ENCODE measurements around the gene MYL11.
A peak's percentile ranks its signal among the peaks of the same experiment; 100 is the strongest.

The MYL11 gene

DNA sequence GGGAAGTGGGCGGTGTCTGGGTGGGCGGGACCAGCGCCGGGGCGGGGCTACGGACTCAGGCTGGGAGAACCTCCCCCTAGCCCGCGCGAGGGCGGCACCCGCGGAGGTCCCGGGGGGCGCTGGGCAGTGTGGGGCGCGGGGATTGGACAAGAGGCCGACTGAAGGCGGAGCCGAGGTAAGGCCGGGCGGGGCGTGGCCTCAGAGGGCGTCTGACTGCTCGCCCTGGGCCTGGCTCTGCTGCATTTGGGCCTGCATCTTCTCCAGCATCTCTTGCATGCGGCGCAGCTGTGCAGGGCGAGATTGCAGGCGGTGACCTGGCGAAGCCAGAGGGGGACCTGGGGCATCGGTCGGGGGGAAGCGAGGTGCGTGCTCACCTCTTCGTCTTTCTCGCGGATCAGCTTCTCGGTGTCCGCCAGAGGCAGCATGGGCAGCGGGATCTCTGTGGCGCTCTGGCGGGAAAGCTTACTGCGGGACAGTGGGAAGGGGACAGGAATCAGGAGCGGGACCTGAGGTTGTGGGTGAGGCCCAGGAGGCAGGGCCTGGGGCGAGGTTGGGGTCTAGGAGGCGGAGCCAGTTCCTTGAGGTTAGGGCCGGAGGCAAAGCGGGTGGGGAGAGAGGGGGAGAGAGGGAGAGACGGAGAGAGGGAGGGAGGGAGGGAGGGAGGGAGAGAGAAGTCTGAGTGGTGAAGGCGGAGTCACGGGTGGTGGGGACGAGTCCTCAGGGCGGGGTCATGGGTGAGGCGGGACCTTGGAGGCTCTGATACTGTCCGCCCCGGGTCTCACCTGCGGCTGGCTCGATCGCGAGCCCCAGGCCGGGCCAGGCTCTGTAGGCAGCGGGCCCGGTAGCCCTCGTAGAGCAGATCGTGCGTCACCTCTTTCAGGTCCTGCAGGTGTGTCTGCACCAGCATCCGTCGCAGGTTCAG, 3.9 kb downstream of the MYL11 start (continued):
- TF ChIP-seq, protein P1, sequence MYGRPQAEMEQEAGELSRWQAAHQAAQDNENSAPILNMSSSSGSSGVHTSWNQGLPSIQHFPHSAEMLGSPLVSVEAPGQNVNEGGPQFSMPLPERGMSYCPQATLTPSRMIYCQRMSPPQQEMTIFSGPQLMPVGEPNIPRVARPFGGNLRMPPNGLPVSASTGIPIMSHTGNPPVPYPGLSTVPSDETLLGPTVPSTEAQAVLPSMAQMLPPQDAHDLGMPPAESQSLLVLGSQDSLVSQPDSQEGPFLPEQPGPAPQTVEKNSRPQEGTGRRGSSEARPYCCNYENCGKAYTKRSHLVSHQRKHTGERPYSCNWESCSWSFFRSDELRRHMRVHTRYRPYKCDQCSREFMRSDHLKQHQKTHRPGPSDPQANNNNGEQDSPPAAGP (tag by site-specific recombination; IDR thresholded peaks at IDR 0.05), result peak; percentile 93
- TF ChIP-seq ZNF677 (tag by site-specific recombination; IDR thresholded peaks at IDR 0.05) (no peak), ZNF776 (tag by site-specific recombination; IDR thresholded peaks at IDR 0.05; ENCODE audit: borderline replicate concordance) (no peak), ZNF560 (tag by site-specific recombination; IDR thresholded peaks at IDR 0.05; ENCODE audit: borderline replicate concordance) (no peak), EGR2 (tag by site-specific recombination; IDR thresholded peaks at IDR 0.05; ENCODE audit: low read depth) (peak; percentile 2; the same call in 1 of the 2 replicates), ZNF629 (tag by site-specific recombination; IDR thresholded peaks at IDR 0.05) (no peak), ZNF10 (tag by site-specific recombination; IDR thresholded peaks at IDR 0.05) (no peak; the same call in 1 of the 2 replicates), ZNF501 (tag by site-specific recombination; IDR thresholded peaks at IDR 0.05) (peak; percentile 89), SP3 (tag by site-specific recombination; IDR thresholded peaks at IDR 0.05) (peak; percentile 94), ZNF394 (tag by site-specific recombination; IDR thresholded peaks at IDR 0.05; ENCODE audit: borderline replicate concordance) (peak; percentile 48; the same call in 1 of the 2 replicates), ZNF311 (tag by site-specific recombination; IDR thresholded peaks at IDR 0.05; ENCODE audit: borderline replicate concordance) (no peak), ZNF366 (tag by site-specific recombination; conservative IDR thresholded peaks at IDR 0.05) (peak; percentile 88), ZNF19 (tag by site-specific recombination; IDR thresholded peaks at IDR 0.05; ENCODE audit: low read depth) (no peak), ZNF600 (tag by site-specific recombination; IDR thresholded peaks at IDR 0.05) (peak; percentile 65; the same call in 1 of the 2 replicates), FEZF1 (tag by site-specific recombination; IDR thresholded peaks at IDR 0.05) (no peak), ZNF155 (tag by site-specific recombination; IDR thresholded peaks at IDR 0.05) (no peak), ZSCAN16 (tag by site-specific recombination; IDR thresholded peaks at IDR 0.05) (no peak), BCL11B (tag by site-specific recombination; IDR thresholded peaks at IDR 0.05; ENCODE audit: low read depth) (no peak)
- TF ChIP-seq, protein P2, sequence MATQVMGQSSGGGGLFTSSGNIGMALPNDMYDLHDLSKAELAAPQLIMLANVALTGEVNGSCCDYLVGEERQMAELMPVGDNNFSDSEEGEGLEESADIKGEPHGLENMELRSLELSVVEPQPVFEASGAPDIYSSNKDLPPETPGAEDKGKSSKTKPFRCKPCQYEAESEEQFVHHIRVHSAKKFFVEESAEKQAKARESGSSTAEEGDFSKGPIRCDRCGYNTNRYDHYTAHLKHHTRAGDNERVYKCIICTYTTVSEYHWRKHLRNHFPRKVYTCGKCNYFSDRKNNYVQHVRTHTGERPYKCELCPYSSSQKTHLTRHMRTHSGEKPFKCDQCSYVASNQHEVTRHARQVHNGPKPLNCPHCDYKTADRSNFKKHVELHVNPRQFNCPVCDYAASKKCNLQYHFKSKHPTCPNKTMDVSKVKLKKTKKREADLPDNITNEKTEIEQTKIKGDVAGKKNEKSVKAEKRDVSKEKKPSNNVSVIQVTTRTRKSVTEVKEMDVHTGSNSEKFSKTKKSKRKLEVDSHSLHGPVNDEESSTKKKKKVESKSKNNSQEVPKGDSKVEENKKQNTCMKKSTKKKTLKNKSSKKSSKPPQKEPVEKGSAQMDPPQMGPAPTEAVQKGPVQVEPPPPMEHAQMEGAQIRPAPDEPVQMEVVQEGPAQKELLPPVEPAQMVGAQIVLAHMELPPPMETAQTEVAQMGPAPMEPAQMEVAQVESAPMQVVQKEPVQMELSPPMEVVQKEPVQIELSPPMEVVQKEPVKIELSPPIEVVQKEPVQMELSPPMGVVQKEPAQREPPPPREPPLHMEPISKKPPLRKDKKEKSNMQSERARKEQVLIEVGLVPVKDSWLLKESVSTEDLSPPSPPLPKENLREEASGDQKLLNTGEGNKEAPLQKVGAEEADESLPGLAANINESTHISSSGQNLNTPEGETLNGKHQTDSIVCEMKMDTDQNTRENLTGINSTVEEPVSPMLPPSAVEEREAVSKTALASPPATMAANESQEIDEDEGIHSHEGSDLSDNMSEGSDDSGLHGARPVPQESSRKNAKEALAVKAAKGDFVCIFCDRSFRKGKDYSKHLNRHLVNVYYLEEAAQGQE (tag by site-specific recombination; IDR thresholded peaks at IDR 0.05), result no peak; the same call in 1 of the 2 replicates
- TF ChIP-seq, protein P3, sequence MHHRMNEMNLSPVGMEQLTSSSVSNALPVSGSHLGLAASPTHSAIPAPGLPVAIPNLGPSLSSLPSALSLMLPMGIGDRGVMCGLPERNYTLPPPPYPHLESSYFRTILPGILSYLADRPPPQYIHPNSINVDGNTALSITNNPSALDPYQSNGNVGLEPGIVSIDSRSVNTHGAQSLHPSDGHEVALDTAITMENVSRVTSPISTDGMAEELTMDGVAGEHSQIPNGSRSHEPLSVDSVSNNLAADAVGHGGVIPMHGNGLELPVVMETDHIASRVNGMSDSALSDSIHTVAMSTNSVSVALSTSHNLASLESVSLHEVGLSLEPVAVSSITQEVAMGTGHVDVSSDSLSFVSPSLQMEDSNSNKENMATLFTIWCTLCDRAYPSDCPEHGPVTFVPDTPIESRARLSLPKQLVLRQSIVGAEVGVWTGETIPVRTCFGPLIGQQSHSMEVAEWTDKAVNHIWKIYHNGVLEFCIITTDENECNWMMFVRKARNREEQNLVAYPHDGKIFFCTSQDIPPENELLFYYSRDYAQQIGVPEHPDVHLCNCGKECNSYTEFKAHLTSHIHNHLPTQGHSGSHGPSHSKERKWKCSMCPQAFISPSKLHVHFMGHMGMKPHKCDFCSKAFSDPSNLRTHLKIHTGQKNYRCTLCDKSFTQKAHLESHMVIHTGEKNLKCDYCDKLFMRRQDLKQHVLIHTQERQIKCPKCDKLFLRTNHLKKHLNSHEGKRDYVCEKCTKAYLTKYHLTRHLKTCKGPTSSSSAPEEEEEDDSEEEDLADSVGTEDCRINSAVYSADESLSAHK (tag by site-specific recombination; IDR thresholded peaks at IDR 0.05), result peak; percentile 29; the same call in 1 of the 2 replicates
- TF ChIP-seq, protein P4, sequence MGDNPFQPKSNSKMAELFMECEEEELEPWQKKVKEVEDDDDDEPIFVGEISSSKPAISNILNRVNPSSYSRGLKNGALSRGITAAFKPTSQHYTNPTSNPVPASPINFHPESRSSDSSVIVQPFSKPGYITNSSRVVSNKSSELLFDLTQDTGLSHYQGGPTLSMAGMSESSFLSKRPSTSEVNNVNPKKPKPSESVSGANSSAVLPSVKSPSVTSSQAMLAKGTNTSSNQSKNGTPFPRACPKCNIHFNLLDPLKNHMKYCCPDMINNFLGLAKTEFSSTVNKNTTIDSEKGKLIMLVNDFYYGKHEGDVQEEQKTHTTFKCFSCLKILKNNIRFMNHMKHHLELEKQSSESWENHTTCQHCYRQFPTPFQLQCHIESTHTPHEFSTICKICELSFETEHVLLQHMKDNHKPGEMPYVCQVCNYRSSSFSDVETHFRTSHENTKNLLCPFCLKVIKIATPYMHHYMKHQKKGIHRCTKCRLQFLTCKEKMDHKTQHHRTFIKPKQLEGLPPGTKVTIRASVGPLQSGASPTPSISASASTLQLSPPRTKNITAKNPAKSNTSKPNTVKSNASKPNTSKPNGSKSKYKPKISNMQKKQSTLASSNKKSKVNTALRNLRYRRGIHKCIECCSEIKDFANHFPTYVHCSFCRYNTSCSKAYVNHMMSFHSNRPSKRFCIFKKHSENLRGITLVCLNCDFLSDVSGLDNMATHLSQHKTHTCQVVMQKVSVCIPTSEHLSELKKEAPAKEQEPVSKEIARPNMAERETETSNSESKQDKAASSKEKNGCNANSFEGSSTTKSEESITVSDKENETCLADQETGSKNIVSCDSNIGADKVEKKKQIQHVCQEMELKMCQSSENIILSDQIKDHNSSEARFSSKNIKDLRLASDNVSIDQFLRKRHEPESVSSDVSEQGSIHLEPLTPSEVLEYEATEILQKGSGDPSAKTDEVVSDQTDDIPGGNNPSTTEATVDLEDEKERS (tag by site-specific recombination; IDR thresholded peaks at IDR 0.05), result no peak
- TF ChIP-seq, protein P5, sequence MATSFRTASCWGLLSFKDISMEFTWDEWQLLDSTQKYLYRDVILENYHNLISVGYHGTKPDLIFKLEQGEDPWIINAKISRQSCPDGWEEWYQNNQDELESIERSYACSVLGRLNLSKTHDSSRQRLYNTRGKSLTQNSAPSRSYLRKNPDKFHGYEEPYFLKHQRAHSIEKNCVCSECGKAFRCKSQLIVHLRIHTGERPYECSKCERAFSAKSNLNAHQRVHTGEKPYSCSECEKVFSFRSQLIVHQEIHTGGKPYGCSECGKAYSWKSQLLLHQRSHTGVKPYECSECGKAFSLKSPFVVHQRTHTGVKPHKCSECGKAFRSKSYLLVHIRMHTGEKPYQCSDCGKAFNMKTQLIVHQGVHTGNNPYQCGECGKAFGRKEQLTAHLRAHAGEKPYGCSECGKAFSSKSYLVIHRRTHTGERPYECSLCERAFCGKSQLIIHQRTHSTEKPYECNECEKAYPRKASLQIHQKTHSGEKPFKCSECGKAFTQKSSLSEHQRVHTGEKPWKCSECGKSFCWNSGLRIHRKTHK (tag by site-specific recombination; IDR thresholded peaks at IDR 0.05), result no peak
- TF ChIP-seq, protein P6, sequence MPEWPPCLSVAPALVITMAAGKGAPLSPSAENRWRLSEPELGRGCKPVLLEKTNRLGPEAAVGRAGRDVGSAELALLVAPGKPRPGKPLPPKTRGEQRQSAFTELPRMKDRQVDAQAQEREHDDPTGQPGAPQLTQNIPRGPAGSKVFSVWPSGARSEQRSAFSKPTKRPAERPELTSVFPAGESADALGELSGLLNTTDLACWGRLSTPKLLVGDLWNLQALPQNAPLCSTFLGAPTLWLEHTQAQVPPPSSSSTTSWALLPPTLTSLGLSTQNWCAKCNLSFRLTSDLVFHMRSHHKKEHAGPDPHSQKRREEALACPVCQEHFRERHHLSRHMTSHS (tag by site-specific recombination; IDR thresholded peaks at IDR 0.05), result no peak
- TF ChIP-seq, protein P7, sequence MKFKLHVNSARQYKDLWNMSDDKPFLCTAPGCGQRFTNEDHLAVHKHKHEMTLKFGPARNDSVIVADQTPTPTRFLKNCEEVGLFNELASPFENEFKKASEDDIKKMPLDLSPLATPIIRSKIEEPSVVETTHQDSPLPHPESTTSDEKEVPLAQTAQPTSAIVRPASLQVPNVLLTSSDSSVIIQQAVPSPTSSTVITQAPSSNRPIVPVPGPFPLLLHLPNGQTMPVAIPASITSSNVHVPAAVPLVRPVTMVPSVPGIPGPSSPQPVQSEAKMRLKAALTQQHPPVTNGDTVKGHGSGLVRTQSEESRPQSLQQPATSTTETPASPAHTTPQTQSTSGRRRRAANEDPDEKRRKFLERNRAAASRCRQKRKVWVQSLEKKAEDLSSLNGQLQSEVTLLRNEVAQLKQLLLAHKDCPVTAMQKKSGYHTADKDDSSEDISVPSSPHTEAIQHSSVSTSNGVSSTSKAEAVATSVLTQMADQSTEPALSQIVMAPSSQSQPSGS (tag by site-specific recombination; IDR thresholded peaks at IDR 0.05; ENCODE audit: low read depth), result no peak

Measured in HEK293 (cell line).